Parathyroid adenoma (tissue), 2 donors: Measurements from ENCODE around the gene TBX2.

ENCODE experiments used
- H2AFZ ChIP-seq: fragments of 300-600 bp; sonication (generic); one replicate; pipeline ENCODE4 v1.7.0; 2017; ENCODE audit warnings: antibody characterized with exemption, mild to moderate bottlenecking
- H3K27ac ChIP-seq: fragments of 300-600 bp; sonication (generic); one replicate; pipeline ENCODE4 v1.7.0; 2017
- H3K27me3 ChIP-seq: fragments of 300-600 bp; sonication (generic); one replicate; pipeline ENCODE4 v1.7.0; 2017; ENCODE audit warnings: low read length; ENCODE audit not compliant: control insufficient read depth, insufficient read depth
- H3K36me3 ChIP-seq: fragments of 300-600 bp; sonication (generic); one replicate; pipeline ENCODE4 v1.7.0; 2017; ENCODE audit warnings: low read length; ENCODE audit not compliant: control insufficient read depth, insufficient read depth
- H3K4me1 ChIP-seq: fragments of 300-600 bp; sonication (generic); one replicate; pipeline ENCODE4 v1.7.0; 2017; ENCODE audit warnings: control low read depth
- H3K4me2 ChIP-seq: fragments of 300-600 bp; sonication (generic); one replicate; pipeline ENCODE4 v1.7.0; 2017; ENCODE audit warnings: low read length
- H3K4me3 ChIP-seq: fragments of 300-600 bp; sonication (generic); one replicate; pipeline ENCODE4 v1.7.0; 2017; ENCODE audit warnings: low read depth, low read length
- H3K79me2 ChIP-seq: fragments of 300-600 bp; sonication (generic); one replicate; pipeline ENCODE4 v1.7.0; 2017; ENCODE audit warnings: control low read depth
- H3K9ac ChIP-seq: fragments of 300-600 bp; sonication (generic); one replicate; pipeline ENCODE4 v1.7.0; 2017; ENCODE audit warnings: mild to moderate bottlenecking
- H3K9me3 ChIP-seq: fragments of 300-600 bp; sonication (generic); one replicate; pipeline ENCODE4 v1.7.0; 2017; ENCODE audit warnings: low read length; ENCODE audit not compliant: control insufficient read depth
- TF ChIP-seq, protein P1 (sequence below): fragments of 300-600 bp; sonication (generic); IDR thresholded peaks from one replicate; pipeline ENCODE4 v1.7.0; 2017; ENCODE audit warnings: antibody characterized with exemption, mild to moderate bottlenecking
- donor health status: primary hyperparathyroidism.

Gene TBX2

DNA sequence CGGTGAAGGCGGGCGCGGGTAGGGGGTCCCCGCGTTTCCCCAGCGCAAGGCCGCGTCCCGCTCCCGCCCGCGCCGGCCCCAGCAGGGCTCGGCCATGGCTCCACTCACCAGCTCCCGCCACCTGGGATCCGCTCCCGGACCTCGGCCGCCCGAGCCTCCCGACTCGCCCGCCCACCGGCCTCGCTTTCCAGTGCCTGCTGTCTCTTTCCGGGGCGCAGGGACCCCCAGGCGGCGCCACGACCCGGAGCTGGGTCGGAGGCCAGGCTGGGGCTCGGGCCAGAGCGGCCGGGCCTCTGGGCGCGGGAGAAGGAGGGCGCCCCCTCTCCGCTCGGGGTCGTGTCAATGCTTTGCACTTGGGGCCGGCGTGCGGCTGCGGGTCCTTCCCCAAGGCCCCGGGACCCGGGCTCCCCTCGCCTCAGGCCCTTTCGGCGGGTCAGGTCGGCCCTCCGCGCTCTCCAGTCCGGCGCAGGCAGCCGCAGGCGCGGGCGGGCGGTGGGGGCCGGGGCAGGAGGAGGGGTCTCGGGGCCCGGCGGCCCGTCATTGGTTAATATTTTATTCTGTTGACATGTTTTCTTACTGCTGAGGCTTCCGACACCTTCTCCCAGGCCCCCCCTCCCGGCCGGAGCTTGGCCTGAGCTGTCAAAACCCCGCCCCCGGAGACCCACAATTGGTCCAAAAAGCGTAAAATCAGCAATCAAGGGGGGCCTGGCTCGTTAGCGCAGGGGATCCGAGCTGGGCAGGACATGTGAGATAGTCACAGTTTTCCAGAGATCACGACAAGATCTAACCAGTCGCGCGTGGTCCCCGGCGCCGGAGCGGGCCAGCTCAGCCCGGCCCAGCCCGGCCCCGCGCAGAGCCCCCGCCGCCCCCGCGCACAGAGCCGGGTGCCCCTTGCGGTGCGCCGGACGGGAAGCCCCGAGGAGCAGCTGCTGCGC is at the start of gene TBX2:
TSS of gene TBX2 (plus strand) at position 713 of the 935 bp plus-strand sequence. CDS start 334 bp downstream, outside the sequence.
- Histone ChIP-seq H3K4me1 (peaks cover 2% of the 10 kb centered on the region), H3K4me3 (peak within 1 kb of the TSS; percentile 37), H3K27ac (peak within 1 kb of the TSS; percentile 19), H3K9ac (no peak within 1 kb of the TSS), H2AFZ (peak within 1 kb of the TSS; percentile 22), H3K9me3 (no peaks in the 10 kb centered on the region), H3K4me2 (peak within 1 kb of the TSS; percentile 58), H3K36me3 (no peaks in the 10 kb centered on the region), H3K79me2 (no peaks in the 10 kb centered on the region), H3K27me3 (peaks cover 32% of the 10 kb centered on the region)
- TF ChIP-seq, protein P1, sequence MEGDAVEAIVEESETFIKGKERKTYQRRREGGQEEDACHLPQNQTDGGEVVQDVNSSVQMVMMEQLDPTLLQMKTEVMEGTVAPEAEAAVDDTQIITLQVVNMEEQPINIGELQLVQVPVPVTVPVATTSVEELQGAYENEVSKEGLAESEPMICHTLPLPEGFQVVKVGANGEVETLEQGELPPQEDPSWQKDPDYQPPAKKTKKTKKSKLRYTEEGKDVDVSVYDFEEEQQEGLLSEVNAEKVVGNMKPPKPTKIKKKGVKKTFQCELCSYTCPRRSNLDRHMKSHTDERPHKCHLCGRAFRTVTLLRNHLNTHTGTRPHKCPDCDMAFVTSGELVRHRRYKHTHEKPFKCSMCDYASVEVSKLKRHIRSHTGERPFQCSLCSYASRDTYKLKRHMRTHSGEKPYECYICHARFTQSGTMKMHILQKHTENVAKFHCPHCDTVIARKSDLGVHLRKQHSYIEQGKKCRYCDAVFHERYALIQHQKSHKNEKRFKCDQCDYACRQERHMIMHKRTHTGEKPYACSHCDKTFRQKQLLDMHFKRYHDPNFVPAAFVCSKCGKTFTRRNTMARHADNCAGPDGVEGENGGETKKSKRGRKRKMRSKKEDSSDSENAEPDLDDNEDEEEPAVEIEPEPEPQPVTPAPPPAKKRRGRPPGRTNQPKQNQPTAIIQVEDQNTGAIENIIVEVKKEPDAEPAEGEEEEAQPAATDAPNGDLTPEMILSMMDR, result no peak

DNA sequence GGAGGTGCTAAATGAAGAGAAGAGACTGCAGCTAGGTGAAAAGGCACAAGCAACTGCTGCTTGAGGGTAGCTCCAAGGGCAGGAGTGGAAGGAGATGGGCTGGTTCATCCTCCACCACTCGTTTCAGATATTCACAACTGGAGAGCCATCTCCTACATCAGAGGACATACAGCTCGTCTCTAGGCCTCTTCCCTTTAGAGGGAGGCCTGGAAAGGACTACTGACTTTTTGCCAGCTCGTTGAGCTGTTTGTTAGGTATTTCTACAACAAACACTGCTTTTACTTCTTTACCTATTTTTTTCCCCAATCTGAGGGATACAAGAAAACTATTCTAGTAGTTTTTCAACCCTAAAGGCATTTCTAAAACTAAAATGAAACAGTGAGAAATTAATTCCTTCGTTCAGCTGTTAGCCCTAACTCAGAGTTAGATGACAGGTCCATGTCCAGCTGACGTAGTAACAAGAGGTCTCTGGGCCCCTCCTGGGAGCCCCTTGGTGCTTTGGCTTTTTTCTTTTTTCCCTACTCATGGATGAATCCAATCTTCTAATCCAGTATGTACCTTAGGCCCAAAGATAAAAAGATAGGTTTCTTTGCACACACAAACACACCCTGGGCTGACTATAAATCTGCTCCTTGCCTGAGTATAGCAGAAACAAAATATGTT is 47.8 kb upstream of the TBX2 start:
- no peak overlapping the region for H3K27ac ChIP-seq

DNA sequence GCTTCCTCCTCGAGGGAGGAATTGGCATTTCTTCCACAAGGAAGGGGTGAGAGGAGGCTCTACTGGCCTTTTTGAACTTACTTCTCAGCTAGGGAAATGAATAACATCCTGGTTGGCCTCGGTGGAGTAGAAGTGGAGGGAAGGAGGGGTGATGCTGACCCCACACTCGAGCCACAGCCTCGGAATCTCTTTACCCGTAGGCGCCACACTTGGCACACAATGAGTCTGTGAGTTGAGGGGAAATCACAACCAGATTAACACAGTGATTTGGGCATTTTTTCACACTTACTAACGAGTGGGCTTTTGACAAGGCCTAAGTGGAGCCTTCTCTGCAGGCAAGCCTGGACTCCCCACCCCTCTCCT is 47.3 kb upstream of the TBX2 start:
- no peak overlapping the region for H3K9ac ChIP-seq
- TF ChIP-seq, protein P1, result no peak
- no peaks in the 10 kb centered on the region for H3K4me1 ChIP-seq
- no peak overlapping the region for H3K4me2 ChIP-seq
- H3K27me3 ChIP-seq, result no peaks in the 10 kb centered on the region
- H3K4me3 ChIP-seq, result no peak overlapping the region
- no peak overlapping the region for H3K27ac ChIP-seq
- no peaks in the 10 kb centered on the region for H3K36me3 ChIP-seq
- H3K79me2 ChIP-seq, result no peaks in the 10 kb centered on the region
- no peak overlapping the region for H2AFZ ChIP-seq
- no peaks in the 10 kb centered on the region for H3K9me3 ChIP-seq

More for the DNA sequence above, 47.8 kb upstream of the TBX2 start:
- H3K27me3 ChIP-seq, result no peaks in the 10 kb centered on the region
- no peak overlapping the region for H3K4me3 ChIP-seq
- no peaks in the 10 kb centered on the region for H3K9me3 ChIP-seq
- H3K79me2 ChIP-seq, result no peaks in the 10 kb centered on the region
- TF ChIP-seq, protein P1, result no peak
- no peak overlapping the region for H2AFZ ChIP-seq
- H3K36me3 ChIP-seq, result no peaks in the 10 kb centered on the region
- no peaks in the 10 kb centered on the region for H3K4me1 ChIP-seq
- no peak overlapping the region for H3K4me2 ChIP-seq
- no peak overlapping the region for H3K9ac ChIP-seq

DNA sequence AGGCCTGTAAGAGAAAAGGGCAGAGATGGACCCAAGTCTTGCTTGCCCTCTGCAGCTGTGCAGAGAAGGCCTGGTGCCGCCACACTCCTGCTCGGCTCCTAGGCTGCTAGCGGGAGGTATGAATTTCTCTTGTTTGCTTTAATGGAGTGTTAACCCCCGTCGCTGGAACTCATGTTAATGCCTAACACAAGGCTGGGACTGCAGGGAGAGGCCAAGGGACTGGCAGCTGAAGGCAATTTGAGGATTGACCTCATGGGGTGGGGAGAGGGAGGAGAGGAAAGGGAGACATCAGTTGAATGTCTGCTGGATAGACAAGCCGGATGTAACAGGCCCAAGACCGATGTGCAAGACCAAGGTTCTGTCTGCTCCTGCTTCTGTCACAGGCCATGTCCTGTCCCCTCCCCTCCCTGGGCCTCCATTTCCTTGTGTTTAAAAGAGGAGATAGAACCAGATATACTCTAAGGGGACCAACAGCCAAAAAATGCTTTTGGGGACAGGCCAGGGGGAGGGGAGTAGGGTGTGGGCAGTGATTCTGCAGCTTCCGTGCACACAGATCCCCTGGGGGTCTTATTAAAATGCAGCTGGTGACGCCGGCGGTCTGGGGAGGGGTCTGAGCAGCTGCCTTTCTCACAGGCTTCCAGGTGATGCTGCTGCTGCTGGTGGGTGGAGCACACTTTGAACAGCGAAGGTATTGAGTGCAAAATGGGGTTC is 46.7 kb upstream of the TBX2 start:
- Histone ChIP-seq H3K9ac (no peak overlapping the region), H3K79me2 (no peaks in the 10 kb centered on the region), H2AFZ (no peak overlapping the region), H3K27ac (no peak overlapping the region), H3K36me3 (no peaks in the 10 kb centered on the region), H3K27me3 (no peaks in the 10 kb centered on the region), H3K4me1 (no peaks in the 10 kb centered on the region), H3K9me3 (no peaks in the 10 kb centered on the region), H3K4me3 (no peak overlapping the region), H3K4me2 (no peak overlapping the region)
- TF ChIP-seq, protein P1, result no peak
